ENCODE measurements around the gene BANP.
"Not testable (repeated sequence)": the region's sequence is repeated elsewhere in the genome, so short reads cannot be mapped to it uniquely, and the experiment has no call there.

The BANP gene

GRCh38 chr16:88035884-88036639, 84.8 kb downstream of the BANP start:
- DNase-seq, result not testable (repeated sequence)

- not testable (repeated sequence) for DNase-seq
These were observed 85.4 kb downstream of the BANP start for GRCh38 chr16:88036640-88036996.

GRCh38 chr16:88037359-88037758, 86.1 kb downstream of the BANP start:
- DNase-seq, result not testable (repeated sequence)

- DNase-seq, result not testable (repeated sequence)
These were observed 86.8 kb downstream of the BANP start for GRCh38 chr16:88037876-88038525.

GRCh38 chr16:88038526-88038908, 87.3 kb downstream of the BANP start:
- not testable (repeated sequence) for DNase-seq

GRCh38 chr16:88039591-88039990, 88.4 kb downstream of the BANP start:
- DNase-seq, result no peak

GRCh38 chr16:88040196-88040876, 89.1 kb downstream of the BANP start:
- not testable (repeated sequence) for DNase-seq

GRCh38 chr16:88040877-88041244, 89.6 kb downstream of the BANP start:
- not testable (repeated sequence) for DNase-seq

GRCh38 chr16:88041506-88041905, 90.3 kb downstream of the BANP start:
- not testable (repeated sequence) for DNase-seq

- DNase-seq, result not testable (repeated sequence)
These were observed 90.8 kb downstream of the BANP start for GRCh38 chr16:88041986-88042562.

GRCh38 chr16:88043208-88043910, 92.1 kb downstream of the BANP start:
- DNase-seq, result not testable (repeated sequence)

- not testable (repeated sequence) for DNase-seq
These were observed 92.9 kb downstream of the BANP start for GRCh38 chr16:88044121-88044581.

- DNase-seq, result not testable (repeated sequence)
These were observed 94.1 kb downstream of the BANP start for GRCh38 chr16:88045361-88045760.

GRCh38 chr16:88045820-88046303, 94.6 kb downstream of the BANP start:
- no peak for DNase-seq

GRCh38 chr16:88047462-88047861, 96.2 kb downstream of the BANP start:
- no peak for DNase-seq

- DNase-seq, result no peak
These were observed 97.8 kb downstream of the BANP start for GRCh38 chr16:88048985-88049384.

- DNase-seq, result no peak
These were observed 98.6 kb downstream of the BANP start for GRCh38 chr16:88049561-88050545.

- no peak for DNase-seq
These were observed 99.9 kb downstream of the BANP start for GRCh38 chr16:88050952-88051660.

GRCh38 chr16:88052661-88053060, 101.4 kb downstream of the BANP start:
- DNase-seq, result no peak

- DNase-seq, result not testable (repeated sequence)
These were observed 102.2 kb downstream of the BANP start for GRCh38 chr16:88053479-88053878.

GRCh38 chr16:88055356-88055755, 104.1 kb downstream of the BANP start:
- no peak for DNase-seq

All from SHP77 treated with DMSO at 0.1 percent for 48 hours (cell line).